ENCODE data around the gene KCNJ2. TPM values are rescaled to one million over a fixed set of nuclear protein-coding genes. Genes with fewer than 3 reads are reported as not detected.

Gene KCNJ2
- total RNA-seq = 7.8 and 13.8 TPM in 2 replicates

GRCh38 chr17:70168977-70169708 lies at the start of gene KCNJ2:
Gene KCNJ2, plus strand, starts transcription at chr17:70169532. Its CDS starts 5,508 bp downstream, at chr17:70175040.

Other genes starting within 250 kb of the KCNJ2 start
- under 0.01 and 0.57 TPM in 2 replicates for gene KCNJ16, start 94.3 kb upstream of the KCNJ2 start, total RNA-seq